B cell (primary cell): ENCODE data around the gene TK2. TPM values are rescaled to one million over a fixed set of nuclear protein-coding genes. Genes with fewer than 3 reads are reported as not detected.

Experiments
- ATAC-seq: fragments of 200-7000 bp; cut with Tn5 transposase; one replicate; pipeline ENCODE4 v1.10.0; 2021; ENCODE audit warnings: low read depth, mild to moderate bottlenecking, moderate number of reproducible peaks, moderate library complexity
- CTCF ChIA-PET: fragments of 350-600 bp; sonication (Branson Sonifier 250); formaldehyde crosslinking; loops from one replicate; lab custom pipeline; 2021; ENCODE audit warnings: antibody characterized with exemption, inconsistent platforms; lab: Charles Lee
- POLR2A ChIA-PET: fragments of 350-600 bp; sonication (Branson Sonifier 250); formaldehyde crosslinking; loops from one replicate; lab custom pipeline; 2021; ENCODE audit warnings: antibody characterized with exemption; lab: Charles Lee
- DNase-seq: peaks from one replicate; pipeline ENCODE4 v3.0.0; 2013
- H2AFZ ChIP-seq: 2 replicates; pipeline ENCODE4 v1.6.1; 2012; ENCODE audit warnings: mild to moderate bottlenecking, low read depth, low read length; ENCODE audit not compliant: insufficient read depth, poor library complexity, severe bottlenecking
- H3K27ac ChIP-seq, 2 donors: 1 replicate in 1 of 2; 2 replicates in 1 of 2; pipeline ENCODE4 v1.5.1; 2012 to 2013; ENCODE audit warnings: low read length in 2 of 2, mild to moderate bottlenecking in 2 of 2, moderate library complexity in 1 of 2
- H3K27me3 ChIP-seq, 4 experiments: fragments of 200-600 bp in 1 of 4; sonication (generic) in 1 of 4; replicated peaks in 1 of 4; 1 replicate in 2 of 4; 2 replicates in 2 of 4; pipeline versions ENCODE4 v1.6.1 to v1.7.0; 2013 to 2016; ENCODE audit warnings: low read length in 3 of 4, mild to moderate bottlenecking in 2 of 4, mixed read lengths in 1 of 4, moderate library complexity in 1 of 4; ENCODE audit not compliant: insufficient read depth in 4 of 4, control insufficient read depth in 3 of 4; ENCODE audit errors: control extremely low read depth in 1 of 4
- H3K36me3 ChIP-seq, 2 experiments: replicated peaks in 1 of 2; 1 replicate in 1 of 2; 2 replicates in 1 of 2; pipeline versions ENCODE4 v1.6.1 to v1.7.1; 2013; ENCODE audit warnings: low read length in 1 of 2; ENCODE audit not compliant: insufficient read depth in 2 of 2, control insufficient read depth in 1 of 2; ENCODE audit errors: control extremely low read depth in 1 of 2, extremely low read depth in 1 of 2
- H3K4me1 ChIP-seq, 2 donors: fragments of 200-600 bp in 1 of 2; sonication (generic) in 1 of 2; 1 replicate in 1 of 2; 2 replicates in 1 of 2; pipeline versions ENCODE4 v1.5.1 to v1.6.1; 2013 to 2017; ENCODE audit warnings: low read length in 2 of 2; ENCODE audit not compliant: control insufficient read depth in 2 of 2, insufficient read depth in 2 of 2
- H3K4me2 ChIP-seq: replicated peaks from 2 replicates; pipeline ENCODE3; 2012; ENCODE audit warnings: mild to moderate bottlenecking, low read depth, low read length; ENCODE audit not compliant: poor library complexity, severe bottlenecking
- H3K4me3 ChIP-seq, 5 experiments: fragments of 200-600 bp in 1 of 5; sonication (generic) in 1 of 5; 1 replicate in 3 of 5; 2 replicates in 2 of 5; pipeline versions ENCODE4 v1.5.1 to v1.7.0; 2011 to 2016; ENCODE audit warnings: low read length in 4 of 5, mild to moderate bottlenecking in 4 of 5, low read depth in 2 of 5, control low read depth in 1 of 5, moderate library complexity in 1 of 5; ENCODE audit not compliant: insufficient read depth in 1 of 5; ENCODE audit errors: control extremely low read depth in 1 of 5, extremely low read depth in 1 of 5
- H3K79me2 ChIP-seq: fragments of 200-600 bp; sonication (generic); one replicate; pipeline ENCODE4 v1.6.0; 2016; ENCODE audit warnings: low read length; ENCODE audit not compliant: control insufficient read depth, insufficient read depth
- H3K9ac ChIP-seq: fragments of 200-600 bp; sonication (generic); 2 replicates; pipeline ENCODE4 v1.6.1; 2017; ENCODE audit warnings: mild to moderate bottlenecking, low read length, moderate library complexity
- H3K9me3 ChIP-seq, 3 donors: one replicate each; pipeline versions ENCODE4 v1.6.1 to v1.7.1; 2013; ENCODE audit warnings: low read length in 2 of 3; ENCODE audit not compliant: control insufficient read depth in 2 of 3, insufficient read depth in 1 of 3; ENCODE audit errors: control extremely low read depth in 1 of 3
- H4K20me1 ChIP-seq: 2 replicates; pipeline ENCODE4 v1.6.0; 2012; ENCODE audit warnings: mild to moderate bottlenecking, low read length; ENCODE audit not compliant: insufficient read depth, control insufficient read depth, poor library complexity, severe bottlenecking
- H3K27ac Mint-ChIP-seq: one replicate; pipeline ENCODE4 v1.8.0; 2021; ENCODE audit warnings: mixed read lengths
- H3K27me3 Mint-ChIP-seq: one replicate; pipeline ENCODE4 v1.8.0; 2021; ENCODE audit warnings: mixed read lengths
- H3K4me1 Mint-ChIP-seq: one replicate; pipeline ENCODE4 v1.8.0; 2021; ENCODE audit warnings: mixed read lengths
- H3K4me3 Mint-ChIP-seq: one replicate; pipeline ENCODE4 v1.8.0; 2021; ENCODE audit warnings: mixed read lengths
- H3K9me3 Mint-ChIP-seq: one replicate; pipeline ENCODE4 v1.8.0; 2022; ENCODE audit warnings: mixed read lengths; ENCODE audit not compliant: insufficient read depth
- CTCF ChIP-seq: fragments of 200-600 bp; IDR thresholded peaks from one replicate; pipeline ENCODE4 v1.8.0; 2022; ENCODE audit warnings: antibody characterized with exemption, mild to moderate bottlenecking
- EZH2 ChIP-seq: IDR thresholded peaks from 2 replicates; pipeline ENCODE4 v1.6.1; 2012; ENCODE audit warnings: borderline replicate concordance, low read depth, mild to moderate bottlenecking, moderate library complexity, low read length; ENCODE audit not compliant: insufficient read depth, poor library complexity, severe bottlenecking
- WGBS: methylation state at CpG from one replicate; pipeline ENCODE4 v1.1.5; 2013; ENCODE audit warnings: missing lambda C conversion rate; ENCODE audit not compliant: insufficient coverage; 5-methylcytosine and 5-hydroxymethylcytosine counted together
- intact Hi-C: fragments of 100-400 bp; cut with micrococcal nuclease; formaldehyde crosslinking; loops from one replicate; pipeline ENCODE4 v1.10.0; 2022
- polyA plus RNA-seq: library from polyadenylated mRNA; depleted of rRNA; stranded (reverse); fragments of >200 nt; gene quantifications from 2 replicates; pipeline ENCODE4 v1.2.3, GENCODE V29; 2012
- total RNA-seq, 2 donors: library from RNA; stranded (reverse); fragments of 120-200 nt in 1 of 2; gene quantifications; 1 replicate in 1 of 2; 2 replicates in 1 of 2; pipeline versions ENCODE4 v1.2.3 to v1.2.4, GENCODE V29; 2013 to 2022

Gene TK2
- total and polyA plus RNA-seq, 2 donors (not counting 1 experiment from before 2014, with no cell fraction given): 2.9 to 9.7 TPM

- no peaks in the 10 kb centered on the region for H3K79me2 ChIP-seq
- no peaks in the 10 kb centered on the region for H4K20me1 ChIP-seq
- no peak overlapping the region for H2AFZ ChIP-seq
- POLR2A ChIA-PET: interaction anchor here (1.1 kb wide), 1 partner anchor 71 kb away, joined by 3 read pairs; the partner anchor contains the start of gene CKLF
- Mint-ChIP-seq H3K9me3 (no peaks in the 10 kb centered on the region), H3K27ac (no peak overlapping the region), H3K4me1 (peaks cover 19% of the 10 kb centered on the region), H3K4me3 (no peak overlapping the region), H3K27me3 (peaks cover 6% of the 10 kb centered on the region)
- CTCF ChIA-PET: interaction anchor here (0.8 to 10.5 kb wide), 13 partner anchors 8 to 386 kb away, joined by 3 to 91 read pairs (median 6); partner anchors contain the start of genes CKLF and CMTM2
- H3K27me3 ChIP-seq: peaks cover 0 to 10% (median under 1%) of the 10 kb centered on the region in 4 experiments
- intact Hi-C loops: loop anchor here (2.0 kb wide), 1 partner anchor 71 kb away; the partner anchor contains the start of gene CKLF
- H3K9ac ChIP-seq: no peak overlapping the region
- DNase-seq: no peak
- H3K4me1 ChIP-seq: peaks cover 18 to 25% of the 10 kb centered on the region in 2 donors
- 87% methylated on average over 6 of the region's 7 CpGs for WGBS
- ATAC-seq: no peak
- TF ChIP-seq CTCF (no peak), EZH2 (no peak)
- peaks cover 0 to 3% (median 0%) of the 10 kb centered on the region in 3 donors for H3K9me3 ChIP-seq
- no peak overlapping the region for H3K27ac ChIP-seq
- H3K4me3 ChIP-seq: no peak overlapping the region
- H3K4me2 ChIP-seq: no peak overlapping the region
- no peaks in the 10 kb centered on the region for H3K36me3 ChIP-seq
Observed at GRCh38 chr16:66481943-66482390, 68.0 kb downstream of the TK2 start.
